Mesodermal cell (in vitro differentiated cells): Measurements from ENCODE around the gene LTF.
A peak's percentile ranks its signal among the peaks of the same experiment; 100 is the strongest.
"Not testable (repeated sequence)": the region's sequence is repeated elsewhere in the genome, so short reads cannot be mapped to it uniquely, and the experiment has no call there.

Experiments used
- H3K27ac ChIP-seq: 2 replicates; pipeline ENCODE4 v1.7.0; 2013; ENCODE audit warnings: mild to moderate bottlenecking, low read depth, low read length, moderate library complexity; ENCODE audit not compliant: severe bottlenecking
- H3K36me3 ChIP-seq: 2 replicates; pipeline ENCODE4 v1.7.1; 2013; ENCODE audit warnings: mild to moderate bottlenecking, low read length, moderate library complexity; ENCODE audit not compliant: control insufficient read depth, insufficient read depth
- H3K4me1 ChIP-seq: one replicate; pipeline ENCODE4 v1.7.1; 2013; ENCODE audit warnings: mild to moderate bottlenecking, low read length; ENCODE audit not compliant: insufficient read depth, control insufficient read depth, poor library complexity, severe bottlenecking
- H3K4me3 ChIP-seq: 2 replicates; pipeline ENCODE4 v1.7.0; 2013; ENCODE audit warnings: low read length, control low read depth, mild to moderate bottlenecking; ENCODE audit not compliant: insufficient read depth, poor library complexity, severe bottlenecking; ENCODE audit errors: extremely low read depth
- H3K9me3 ChIP-seq: 2 replicates; pipeline ENCODE4 v1.7.1; 2013; ENCODE audit warnings: mild to moderate bottlenecking, low read length, moderate library complexity; ENCODE audit not compliant: control insufficient read depth
- WGBS, 2 experiments: methylation state at CpG; one replicate each; pipeline ENCODE4 v1.1.5; 2013; ENCODE audit warnings: missing lambda C conversion rate in 2 of 2; ENCODE audit not compliant: insufficient coverage in 2 of 2; 5-methylcytosine and 5-hydroxymethylcytosine counted together

The LTF gene

DNA sequence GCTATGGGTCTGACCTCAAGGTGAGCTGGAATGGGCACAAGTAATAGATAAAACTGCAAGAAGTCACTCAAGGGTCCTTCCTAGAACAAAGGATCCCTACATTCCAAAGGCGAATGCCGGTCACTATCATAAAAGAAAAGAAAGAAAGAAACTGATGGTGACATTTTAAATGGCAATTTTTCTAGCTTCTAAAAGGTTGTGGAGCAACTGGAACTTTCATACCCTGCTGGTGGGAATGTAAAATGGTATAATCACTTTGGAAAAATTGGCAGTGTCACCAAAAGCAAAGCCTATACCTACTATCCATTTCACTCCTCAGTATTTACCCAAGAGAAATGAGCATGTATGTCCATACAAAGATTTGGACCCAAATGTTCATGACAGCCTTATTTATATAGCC, 53.4 kb downstream of the LTF start:
- H3K9me3 ChIP-seq = no peaks in the 10 kb centered on the region
- peaks cover 24% of the 10 kb centered on the region for H3K4me1 ChIP-seq
- WGBS, 2 experiments = no CpG with 5 or more reads among the region's 2 CpGs
- no peaks in the 10 kb centered on the region for H3K36me3 ChIP-seq
- H3K4me3 ChIP-seq = no peak overlapping the region
- no peak overlapping the region for H3K27ac ChIP-seq

DNA sequence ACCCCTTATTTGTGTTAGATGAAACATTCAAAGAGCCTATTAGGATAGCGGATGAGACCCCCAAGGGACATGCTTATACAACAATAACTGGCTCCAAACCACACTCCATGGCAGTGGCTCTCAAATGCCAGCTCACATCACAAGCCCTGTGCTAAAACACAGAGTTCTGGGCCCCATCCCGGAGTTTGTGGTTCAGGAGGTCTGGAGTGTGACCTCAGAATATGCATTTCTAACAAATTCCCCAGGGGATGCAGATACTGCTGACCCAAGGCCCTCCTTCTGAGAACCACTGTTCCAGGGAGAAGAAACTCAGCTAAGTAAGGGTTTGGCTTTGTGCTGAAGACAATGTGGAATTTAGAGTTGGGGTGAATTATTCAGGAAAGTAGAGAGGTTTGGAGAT, 54.0 kb downstream of the LTF start:
- 40% methylated on average over 1 of the region's 2 CpGs; no CpG with 5 or more reads in 1 of the 2 experiments for WGBS, 2 experiments
- no peak overlapping the region for H3K4me3 ChIP-seq

DNA sequence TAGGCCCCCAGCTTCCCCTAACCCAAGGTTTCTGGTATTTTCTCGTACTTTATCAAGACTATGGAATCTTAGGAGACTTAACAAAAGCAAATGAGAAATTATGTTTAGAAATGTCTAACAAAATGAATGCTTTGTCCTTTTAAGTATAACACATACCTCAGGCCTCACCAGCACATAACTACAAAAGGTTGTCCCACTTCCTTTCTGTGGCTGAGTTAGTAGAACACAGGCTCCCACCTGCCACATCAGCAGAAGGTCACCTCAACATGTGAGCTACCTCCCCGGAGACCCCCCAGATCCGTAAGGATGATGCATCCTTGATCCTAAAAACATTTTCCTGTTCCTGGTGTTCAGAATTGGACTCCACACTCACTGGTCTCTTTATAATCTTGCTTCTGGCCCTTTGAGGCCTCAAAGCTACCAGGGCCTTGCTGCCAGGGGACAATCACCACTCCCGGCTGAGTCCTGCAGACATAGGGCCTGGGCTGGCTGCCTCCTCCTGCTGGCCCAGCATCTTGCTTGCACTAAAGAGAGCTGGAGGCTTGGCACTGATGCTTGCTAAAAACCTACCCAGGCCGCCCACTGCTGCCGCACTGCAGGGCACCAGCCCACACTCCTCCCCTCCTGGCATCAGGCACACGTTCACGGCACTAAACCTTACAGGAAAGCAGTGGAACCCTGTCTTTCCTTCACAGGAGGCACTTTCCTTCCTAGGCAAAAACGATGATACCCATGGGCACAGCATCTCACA, 54.8 kb downstream of the LTF start:
- H3K4me3 ChIP-seq = no peak overlapping the region
- no peaks in the 10 kb centered on the region for H3K36me3 ChIP-seq
- peaks cover 24% of the 10 kb centered on the region for H3K4me1 ChIP-seq
- 93 to 96% methylated on average over 3 to 7 of the region's 9 CpGs for WGBS, 2 experiments
- H3K9me3 ChIP-seq = no peaks in the 10 kb centered on the region
- no peak overlapping the region for H3K27ac ChIP-seq

More for the DNA sequence above, 54.0 kb downstream of the LTF start:
- Histone ChIP-seq H3K36me3 (no peaks in the 10 kb centered on the region), H3K9me3 (no peaks in the 10 kb centered on the region), H3K4me1 (peaks cover 24% of the 10 kb centered on the region), H3K27ac (no peak overlapping the region)

DNA sequence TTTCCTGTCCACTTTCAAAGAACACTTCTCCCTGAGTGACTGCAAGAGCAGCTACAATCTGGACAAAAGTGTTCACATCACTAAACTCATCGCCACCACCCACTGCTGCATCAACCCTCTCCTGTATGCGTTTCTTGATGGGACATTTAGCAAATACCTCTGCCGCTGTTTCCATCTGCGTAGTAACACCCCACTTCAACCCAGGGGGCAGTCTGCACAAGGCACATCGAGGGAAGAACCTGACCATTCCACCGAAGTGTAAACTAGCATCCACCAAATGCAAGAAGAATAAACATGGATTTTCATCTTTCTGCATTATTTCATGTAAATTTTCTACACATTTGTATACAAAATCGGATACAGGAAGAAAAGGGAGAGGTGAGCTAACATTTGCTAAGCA, 55.9 kb downstream of the LTF start:
- 83 to 89% methylated on average over 4 to 6 of the region's 7 CpGs for WGBS, 2 experiments
- Histone ChIP-seq H3K36me3 (no peaks in the 10 kb centered on the region), H3K9me3 (no peaks in the 10 kb centered on the region), H3K4me1 (peaks cover 24% of the 10 kb centered on the region), H3K4me3 (no peak overlapping the region), H3K27ac (no peak overlapping the region)

DNA sequence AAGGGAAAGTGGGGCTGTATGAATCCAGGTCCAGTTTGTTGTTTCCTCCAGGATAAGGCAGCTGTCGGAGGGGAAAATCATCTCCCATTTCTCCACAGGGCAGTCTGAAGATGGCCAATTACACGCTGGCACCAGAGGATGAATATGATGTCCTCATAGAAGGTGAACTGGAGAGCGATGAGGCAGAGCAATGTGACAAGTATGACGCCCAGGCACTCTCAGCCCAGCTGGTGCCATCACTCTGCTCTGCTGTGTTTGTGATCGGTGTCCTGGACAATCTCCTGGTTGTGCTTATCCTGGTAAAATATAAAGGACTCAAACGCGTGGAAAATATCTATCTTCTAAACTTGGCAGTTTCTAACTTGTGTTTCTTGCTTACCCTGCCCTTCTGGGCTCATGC, 56.7 kb downstream of the LTF start:
- H3K4me3 ChIP-seq = no peak overlapping the region
- H3K9me3 ChIP-seq = no peaks in the 10 kb centered on the region

DNA sequence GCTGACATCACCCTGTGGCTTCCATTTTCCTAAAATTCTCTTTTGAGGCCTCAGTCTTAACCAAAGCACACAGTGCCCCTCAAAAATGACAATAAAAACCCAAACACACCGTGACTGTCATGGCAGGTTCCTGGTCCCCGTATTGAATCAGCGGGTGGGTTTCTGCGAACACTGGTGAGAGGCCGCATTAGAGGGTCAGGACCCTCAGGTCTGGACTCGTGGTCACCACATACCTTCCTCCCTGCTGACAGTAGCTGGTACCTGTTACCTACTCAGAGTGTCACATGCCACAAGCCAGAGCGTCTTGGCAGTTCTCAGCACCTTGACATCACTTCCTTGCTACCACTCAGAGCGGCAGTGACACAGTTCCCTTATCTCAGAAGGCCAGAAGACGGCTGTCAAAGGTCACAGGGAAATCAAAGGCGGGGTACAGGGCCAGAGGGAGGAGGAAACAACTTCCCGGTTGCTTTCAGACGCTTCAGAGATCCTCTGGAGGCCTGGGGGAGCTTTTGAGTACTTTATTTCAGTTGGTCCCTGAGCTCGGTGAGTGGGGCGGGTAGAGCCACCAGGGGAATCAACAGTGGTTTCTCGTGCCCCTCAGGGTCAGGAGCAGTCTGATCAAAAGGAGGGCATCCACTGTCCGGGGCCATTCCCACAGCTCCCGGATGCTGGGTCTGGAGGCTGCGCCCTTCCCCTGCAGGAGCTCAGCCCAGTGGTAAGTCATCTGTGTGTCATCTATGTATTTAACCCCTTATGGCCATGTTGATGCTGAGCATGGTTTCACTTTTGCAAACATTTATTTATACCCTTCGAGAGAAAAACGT, 57.7 kb downstream of the LTF start, which contains the start of the genes CCR5AS and CCRL2:
Gene CCR5AS, minus strand, starts transcription at position 279 of the 824 bp plus-strand sequence.
Gene CCRL2, plus strand, starts transcription at position 472 of the 824 bp plus-strand sequence. CDS start 821 bp downstream, outside the sequence.
- H3K4me1 ChIP-seq = peaks cover 15% of the 10 kb centered on the region
- peak within 1 kb of the TSS; percentile 71 for H3K27ac ChIP-seq
- no peaks in the 10 kb centered on the region for H3K36me3 ChIP-seq
- 77 to 79% methylated on average over 14 to 18 of the region's 20 CpGs for WGBS, 2 experiments
- no peaks in the 10 kb centered on the region for H3K9me3 ChIP-seq
- no peak within 1 kb of the TSS for H3K4me3 ChIP-seq

More for the DNA sequence above, 56.7 kb downstream of the LTF start:
- H3K27ac ChIP-seq = no peak overlapping the region
- no peaks in the 10 kb centered on the region for H3K36me3 ChIP-seq
- 93 to 95% methylated on average over 6 to 7 of the region's 7 CpGs for WGBS, 2 experiments
- H3K4me1 ChIP-seq = peaks cover 22% of the 10 kb centered on the region

DNA sequence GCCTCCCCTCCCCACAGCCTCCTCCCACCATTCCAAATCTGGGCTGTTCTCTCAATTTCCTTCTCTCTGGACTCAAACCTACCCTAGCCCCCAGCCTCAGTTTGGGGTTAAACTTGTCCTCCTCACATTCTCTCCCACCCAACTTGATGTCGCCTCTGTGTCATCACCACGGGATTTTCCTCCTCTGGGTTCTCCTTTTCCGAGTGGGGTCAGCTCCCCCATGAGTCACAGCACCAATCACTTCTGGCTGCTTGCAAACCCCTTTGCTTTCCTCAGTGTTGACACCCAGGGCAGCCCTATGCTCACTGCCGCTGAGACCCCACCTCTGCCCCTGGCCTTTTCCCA, 58.3 kb downstream of the LTF start:
- no peaks in the 10 kb centered on the region for H3K9me3 ChIP-seq
- 84 to 85% methylated on average over 3 to 4 of the region's 4 CpGs for WGBS, 2 experiments
- H3K36me3 ChIP-seq = no peaks in the 10 kb centered on the region
- H3K4me3 ChIP-seq = no peak overlapping the region
- peak overlapping the region; percentile 71 for H3K27ac ChIP-seq
- H3K4me1 ChIP-seq = peaks cover 15% of the 10 kb centered on the region

DNA sequence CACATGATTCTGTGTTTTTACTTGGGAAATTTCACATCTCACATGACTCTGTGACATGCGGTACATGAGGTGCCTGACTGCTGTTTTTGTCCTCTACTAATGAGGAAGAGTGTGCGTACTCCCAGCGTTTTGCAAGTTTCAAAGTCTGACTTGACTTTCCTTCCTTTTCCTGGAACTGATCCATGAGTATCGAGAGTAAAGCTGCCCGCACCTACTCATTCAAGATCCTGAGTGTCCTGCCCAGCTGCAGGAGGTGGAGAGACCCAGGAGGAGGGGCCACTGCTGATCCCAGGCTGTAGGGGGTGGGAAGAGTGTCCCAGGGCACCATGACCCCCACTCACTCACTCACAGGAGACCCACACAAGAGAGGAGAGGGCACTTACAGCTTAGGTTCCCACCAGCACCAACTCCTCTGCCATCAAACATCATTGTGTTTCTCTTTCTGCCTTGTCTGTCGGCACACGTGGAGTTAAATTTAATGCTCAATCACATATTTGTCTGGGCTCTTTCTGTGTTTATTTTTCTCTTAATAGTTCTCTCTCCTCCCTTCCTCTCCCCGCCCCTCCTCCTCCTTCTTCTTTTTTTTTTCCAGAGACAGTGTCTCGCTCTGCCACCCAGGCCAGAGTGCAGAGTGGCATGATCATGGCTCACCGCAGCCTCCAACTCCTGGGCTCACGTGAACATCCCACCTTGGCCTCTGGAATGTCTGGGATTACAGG, 59.2 kb downstream of the LTF start:
- no peaks in the 10 kb centered on the region for H3K36me3 ChIP-seq
- peaks cover 18% of the 10 kb centered on the region for H3K4me1 ChIP-seq
- WGBS, 2 experiments = 93 to 96% methylated on average over 7 to 8 of the region's 11 CpGs
- no peaks in the 10 kb centered on the region for H3K9me3 ChIP-seq
- H3K4me3 ChIP-seq = no peak overlapping the region
- no peak overlapping the region for H3K27ac ChIP-seq

DNA sequence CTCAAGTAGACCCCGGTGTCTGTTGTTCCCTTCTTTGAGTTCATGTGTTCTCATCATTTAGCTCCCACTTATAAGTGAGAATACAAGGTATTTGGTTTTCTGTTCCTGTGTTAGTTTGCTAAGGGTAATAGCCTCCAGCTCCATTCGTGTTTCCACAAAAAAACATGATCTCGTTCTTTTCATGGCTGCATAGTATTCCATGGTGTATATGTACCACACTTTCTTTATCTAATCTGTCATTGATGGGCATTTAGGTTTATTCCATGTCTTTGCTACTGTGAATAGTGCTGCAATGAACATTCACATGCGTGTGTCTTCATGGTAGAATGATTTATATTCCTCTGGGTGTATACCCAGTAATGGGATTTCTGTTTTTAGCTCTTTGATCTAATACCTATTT, 61.8 kb downstream of the LTF start:
- H3K9me3 ChIP-seq, H3K36me3 ChIP-seq, H3K4me3 ChIP-seq, H3K27ac ChIP-seq: not testable (repeated sequence)
- 83 to 100% methylated on average over 1 of the region's 4 CpGs for WGBS, 2 experiments
- peaks cover 30% of the 10 kb centered on the region for H3K4me1 ChIP-seq

DNA sequence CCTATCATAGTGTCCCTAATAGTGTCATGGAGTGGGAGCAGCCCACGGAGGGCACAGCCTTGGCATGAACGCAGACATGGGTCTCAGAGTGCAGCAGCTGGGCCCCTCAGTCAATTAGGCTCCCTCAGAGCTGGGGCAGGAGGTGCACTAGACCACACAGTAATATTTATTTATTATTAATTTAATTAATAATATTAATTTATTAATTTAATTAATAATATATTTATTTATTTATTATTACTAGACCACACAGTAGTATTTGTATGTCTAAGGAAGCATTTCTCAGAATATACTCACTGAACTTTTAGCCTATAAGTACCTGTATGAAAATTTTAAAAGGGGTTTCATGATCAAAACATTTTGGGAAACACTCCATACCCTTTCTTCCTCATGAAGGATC, 63.1 kb downstream of the LTF start:
- Histone ChIP-seq H3K36me3 (no peaks in the 10 kb centered on the region), H3K4me1 (peaks cover 18% of the 10 kb centered on the region), H3K9me3 (no peaks in the 10 kb centered on the region), H3K27ac (no peak overlapping the region), H3K4me3 (no peak overlapping the region)
- 89 to 100% methylated on average over 1 to 2 of the region's 2 CpGs for WGBS, 2 experiments
